Uterus (tissue), 4 donors: ENCODE measurements around the gene NAV2. TPM values are rescaled to one million over a fixed set of nuclear protein-coding genes. Genes with fewer than 3 reads are reported as not detected.
A peak's percentile ranks its signal among the peaks of the same experiment; 100 is the strongest.

Experiments
- DNase-seq, 2 donors: peaks; one replicate each; pipeline ENCODE4 v3.0.0-alpha.2; 2019 to 2020
- H3K27ac ChIP-seq, 2 donors: fragments of 200-600 bp; sonication (generic); 1 replicate in 1 of 2; 2 replicates in 1 of 2; pipeline ENCODE4 v1.5.1; 2016 to 2018
- H3K27me3 ChIP-seq, 2 donors: fragments of 200-600 bp; sonication (generic); one replicate each; pipeline ENCODE4 v1.5.1; 2018 to 2019; ENCODE audit warnings: control low read depth in 1 of 2
- H3K36me3 ChIP-seq, 2 donors: fragments of 200-600 bp; sonication (generic); one replicate each; pipeline ENCODE4 v1.5.1; 2019; ENCODE audit warnings: control low read depth in 1 of 2
- H3K4me1 ChIP-seq, 2 donors: fragments of 200-600 bp; sonication (generic); one replicate each; pipeline ENCODE4 v1.5.1; 2018 to 2019; ENCODE audit warnings: control low read depth in 1 of 2
- H3K4me3 ChIP-seq, 2 donors: fragments of 200-600 bp; sonication (generic); 1 replicate in 1 of 2; 2 replicates in 1 of 2; pipeline ENCODE4 v1.5.1; 2018 to 2019; ENCODE audit warnings: mild to moderate bottlenecking in 1 of 2
- H3K9me3 ChIP-seq, 2 donors: fragments of 200-600 bp; sonication (generic); one replicate each; pipeline ENCODE4 v1.5.1; 2019; ENCODE audit warnings: control low read depth in 1 of 2
- POLR2A ChIP-seq, 2 donors: fragments of 450-650 bp; IDR thresholded peaks; one replicate each; pipeline ENCODE4 v1.6.1; 2016; ENCODE audit warnings: antibody characterized with exemption in 2 of 2, mild to moderate bottlenecking in 1 of 2, moderate library complexity in 1 of 2
- intact Hi-C: fragments of 100-400 bp; cut with DNase I; formaldehyde crosslinking; loops from one replicate; pipeline ENCODE4 v1.15.1; 2023; ENCODE audit warnings: low total_unique reads
- total RNA-seq, 4 donors: library from RNA; depleted of rRNA in 3 of 4; stranded (reverse); fragments of >200 nt in 3 of 4; gene quantifications; one replicate each; pipeline versions ENCODE4 v1.1.0 to v1.2.4, GENCODE V29; 2014 to 2023
- TF ChIP-seq, protein P1 (sequence below), 4 experiments: fragments of 200-600 bp in 2 of 4; fragments of 450-650 bp in 2 of 4; sonication (generic) in 2 of 4; IDR thresholded peaks; one replicate each; pipeline ENCODE4 v1.5.1; 2016 to 2019; ENCODE audit warnings: antibody characterized with exemption in 4 of 4, mild to moderate bottlenecking in 2 of 4, moderate library complexity in 1 of 4
- donor health status: DM: yes; HTN: yes; CAD: no.

NAV2 gene
- total RNA-seq, 4 donors from 2014 or later = 2.6 to 31.6 (median 5.7) TPM

GRCh38 chr11:20112291-20113148 lies 399.9 kb downstream of the NAV2 start:
- no peak overlapping the region for H3K4me3 ChIP-seq
- intact Hi-C loops = loop anchor here (10.0 kb wide), 1 partner anchor 58 kb away; no protein-coding TSS in a partner anchor
- no peaks in the 10 kb centered on the region for H3K4me1 ChIP-seq
- H3K27ac ChIP-seq = peak overlapping the region; percentile 84 to 91
- TF ChIP-seq, protein P1, sequence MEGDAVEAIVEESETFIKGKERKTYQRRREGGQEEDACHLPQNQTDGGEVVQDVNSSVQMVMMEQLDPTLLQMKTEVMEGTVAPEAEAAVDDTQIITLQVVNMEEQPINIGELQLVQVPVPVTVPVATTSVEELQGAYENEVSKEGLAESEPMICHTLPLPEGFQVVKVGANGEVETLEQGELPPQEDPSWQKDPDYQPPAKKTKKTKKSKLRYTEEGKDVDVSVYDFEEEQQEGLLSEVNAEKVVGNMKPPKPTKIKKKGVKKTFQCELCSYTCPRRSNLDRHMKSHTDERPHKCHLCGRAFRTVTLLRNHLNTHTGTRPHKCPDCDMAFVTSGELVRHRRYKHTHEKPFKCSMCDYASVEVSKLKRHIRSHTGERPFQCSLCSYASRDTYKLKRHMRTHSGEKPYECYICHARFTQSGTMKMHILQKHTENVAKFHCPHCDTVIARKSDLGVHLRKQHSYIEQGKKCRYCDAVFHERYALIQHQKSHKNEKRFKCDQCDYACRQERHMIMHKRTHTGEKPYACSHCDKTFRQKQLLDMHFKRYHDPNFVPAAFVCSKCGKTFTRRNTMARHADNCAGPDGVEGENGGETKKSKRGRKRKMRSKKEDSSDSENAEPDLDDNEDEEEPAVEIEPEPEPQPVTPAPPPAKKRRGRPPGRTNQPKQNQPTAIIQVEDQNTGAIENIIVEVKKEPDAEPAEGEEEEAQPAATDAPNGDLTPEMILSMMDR (IDR thresholded peaks at IDR 0.05) = peak in 1 of 4 experiments; percentile 3
- peak in 1 of 2 donors; percentile 20 for TF ChIP-seq POLR2A (IDR thresholded peaks at IDR 0.05)
- no peaks in the 10 kb centered on the region for H3K9me3 ChIP-seq
- peak; percentile 79 to 87 for DNase-seq
- no peaks in the 10 kb centered on the region for H3K36me3 ChIP-seq
- no peaks in the 10 kb centered on the region for H3K27me3 ChIP-seq

DNA sequence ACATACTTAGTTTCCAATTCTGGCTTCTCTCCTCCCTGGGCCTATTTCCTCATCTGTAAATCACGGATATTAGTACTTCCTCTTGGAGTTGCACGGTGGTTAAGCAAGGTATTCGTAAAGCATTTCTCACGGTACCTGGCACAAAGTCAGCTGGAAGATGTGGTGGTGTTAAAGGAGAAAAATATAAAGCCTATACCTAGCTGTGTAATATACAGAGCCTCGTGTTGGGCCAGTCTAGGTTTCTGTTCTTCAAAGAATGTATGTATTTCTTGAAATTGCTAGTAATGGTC lies 400.5 kb downstream of the NAV2 start:
- TF ChIP-seq, protein P1 (IDR thresholded peaks at IDR 0.05) = no peak
- no peak for TF ChIP-seq POLR2A (IDR thresholded peaks at IDR 0.05)
- Histone ChIP-seq H3K27ac (peak overlapping the region; percentile 84 to 91), H3K4me1 (no peaks in the 10 kb centered on the region), H3K4me3 (no peak overlapping the region), H3K27me3 (no peaks in the 10 kb centered on the region), H3K9me3 (no peaks in the 10 kb centered on the region), H3K36me3 (no peaks in the 10 kb centered on the region)
- intact Hi-C loops = loop anchor here (10.0 kb wide), 1 partner anchor 58 kb away; no protein-coding TSS in a partner anchor
- no peak for DNase-seq

DNA sequence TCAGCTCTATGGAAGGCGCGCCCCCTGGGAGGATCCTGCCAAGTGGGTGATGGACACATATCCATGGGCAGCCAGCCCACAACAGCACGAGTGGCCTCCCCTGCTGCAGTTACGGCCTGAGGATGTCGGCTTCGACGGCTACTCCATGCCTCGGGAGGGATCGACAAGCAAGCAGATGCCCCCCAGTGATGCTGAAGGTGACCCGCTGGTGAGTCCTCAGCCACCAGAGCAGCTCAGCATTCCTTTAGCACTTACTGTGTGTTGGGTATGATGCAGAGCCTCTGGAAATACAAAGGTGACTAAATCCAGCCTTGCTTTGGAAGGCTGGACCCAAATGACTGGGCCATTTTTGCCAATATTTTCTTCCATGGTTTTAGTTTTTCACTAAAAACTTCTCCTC lies 402.0 kb downstream of the NAV2 start:
- H3K4me1 ChIP-seq = no peaks in the 10 kb centered on the region
- H3K27me3 ChIP-seq = no peaks in the 10 kb centered on the region
- intact Hi-C loops = loop anchor here (10.0 kb wide), 1 partner anchor 60 kb away; no protein-coding TSS in a partner anchor
- no peaks in the 10 kb centered on the region for H3K36me3 ChIP-seq
- DNase-seq = no peak
- H3K4me3 ChIP-seq = no peak overlapping the region
- TF ChIP-seq, protein P1 (IDR thresholded peaks at IDR 0.05) = no peak
- no peak for TF ChIP-seq POLR2A (IDR thresholded peaks at IDR 0.05)
- H3K27ac ChIP-seq = no peak overlapping the region
- no peaks in the 10 kb centered on the region for H3K9me3 ChIP-seq

DNA sequence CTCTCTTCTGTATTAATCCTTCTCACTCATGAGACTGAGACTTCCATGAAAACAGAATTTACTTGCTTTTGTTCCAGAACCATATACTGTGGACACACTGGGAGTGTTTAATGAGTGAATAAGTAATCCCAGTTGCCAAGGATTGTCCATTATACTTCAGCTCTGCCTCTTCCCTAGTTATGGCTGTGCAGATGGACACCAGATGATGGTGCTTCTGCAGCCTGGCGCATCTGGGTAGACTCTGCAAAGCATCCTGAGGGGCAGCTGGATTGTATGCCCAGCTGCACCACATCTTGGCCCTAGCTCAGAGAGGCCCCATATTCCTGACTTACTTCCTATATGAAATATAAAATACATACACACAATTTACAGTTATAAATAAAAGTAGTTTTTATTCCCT lies 404.2 kb downstream of the NAV2 start:
- TF ChIP-seq POLR2A (IDR thresholded peaks at IDR 0.05) = no peak
- TF ChIP-seq, protein P1 (IDR thresholded peaks at IDR 0.05) = no peak
- H3K27me3 ChIP-seq = no peaks in the 10 kb centered on the region
- H3K36me3 ChIP-seq = no peaks in the 10 kb centered on the region
- H3K27ac ChIP-seq = no peak overlapping the region
- no peak for DNase-seq
- no peak overlapping the region for H3K4me3 ChIP-seq
- H3K9me3 ChIP-seq = no peaks in the 10 kb centered on the region
- no peaks in the 10 kb centered on the region for H3K4me1 ChIP-seq
- intact Hi-C loops = loop anchor here (10.0 kb wide), 1 partner anchor 62 kb away; no protein-coding TSS in a partner anchor

- intact Hi-C loops = loop anchor here (10.0 kb wide), 1 partner anchor 62 kb away; no protein-coding TSS in a partner anchor
- no peak overlapping the region for H3K27ac ChIP-seq
- H3K27me3 ChIP-seq = no peaks in the 10 kb centered on the region
- H3K9me3 ChIP-seq = no peaks in the 10 kb centered on the region
- no peaks in the 10 kb centered on the region for H3K36me3 ChIP-seq
- no peak for DNase-seq
- no peaks in the 10 kb centered on the region for H3K4me1 ChIP-seq
- H3K4me3 ChIP-seq = no peak overlapping the region
- TF ChIP-seq, protein P1 (IDR thresholded peaks at IDR 0.05) = no peak
- no peak for TF ChIP-seq POLR2A (IDR thresholded peaks at IDR 0.05)
Observed at GRCh38 chr11:20117291-20117690, 404.7 kb downstream of the NAV2 start.
